Measurements from ENCODE around the gene ASCL5.

GRCh38 chr1:201167041-201167991, 40.3 kb upstream of the ASCL5 start:
- no peak for TF ChIP-seq CTCF (conservative IDR thresholded peaks at IDR 0.05; ENCODE audit: low read depth, low read length)
- TF ChIP-seq EZH2 (IDR thresholded peaks at IDR 0.05; ENCODE audit: borderline replicate concordance, low read depth, low read length, poor library complexity, severe bottlenecking): no peak
